Loucy (cell line): Measurements from ENCODE around the gene CCDC3.

Experiments
- EZH2phosphoT487 ChIP-seq: fragments of 200-600 bp; IDR thresholded peaks from 2 replicates; pipeline ENCODE4 v1.6.1; 2018; ENCODE audit warnings: antibody characterized with exemption, mild to moderate bottlenecking, moderate library complexity, borderline replicate concordance
- TF ChIP-seq, protein P1 (sequence below): fragments of 200-600 bp; sonication (generic); conservative IDR thresholded peaks from 2 replicates; pipeline ENCODE4 v1.5.1; 2014; ENCODE audit warnings: mild to moderate bottlenecking, antibody characterized with exemption, low read length

DNA sequence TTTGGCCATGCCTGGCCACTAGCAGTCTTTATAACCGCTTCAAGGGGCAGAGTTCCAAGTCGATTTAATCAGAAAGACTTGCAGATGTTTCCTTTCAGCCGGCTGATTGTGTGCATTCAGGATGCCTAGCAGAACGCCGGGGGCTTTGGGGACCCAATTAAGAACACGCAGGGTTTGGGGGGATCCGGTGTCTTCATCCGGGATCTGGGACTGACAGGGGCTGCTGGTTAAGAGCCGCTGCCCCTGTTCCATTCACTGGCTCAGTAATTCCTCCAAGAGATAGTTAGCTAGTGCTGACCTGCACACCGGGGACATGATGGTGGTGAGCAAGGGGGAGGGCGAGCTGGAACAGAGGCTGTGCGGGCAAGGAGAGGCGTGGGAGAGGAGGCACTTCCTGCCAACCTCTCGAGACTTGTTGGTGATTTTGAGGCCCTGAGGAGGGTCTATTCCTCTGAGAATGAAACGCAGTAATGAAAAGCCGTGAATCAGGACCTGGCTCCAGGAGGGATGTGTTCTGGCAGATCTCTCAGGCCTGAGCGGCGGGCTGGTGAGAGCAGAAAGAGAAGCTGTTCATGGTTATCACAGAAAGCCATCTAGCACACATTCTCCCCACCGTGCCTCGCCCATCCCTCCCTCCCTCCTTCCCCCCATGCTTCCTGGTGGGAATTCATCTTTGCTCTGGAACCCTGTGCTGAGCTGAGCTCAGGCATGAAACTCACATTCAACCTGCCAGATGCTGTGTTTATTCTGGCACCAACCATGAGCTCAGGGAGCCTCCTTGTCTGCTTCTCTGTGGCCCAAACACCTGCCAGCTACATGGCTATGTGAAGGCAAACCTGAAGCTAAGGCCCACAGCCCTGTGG lies 152.0 kb downstream of the CCDC3 start:
- TF ChIP-seq, protein P1, sequence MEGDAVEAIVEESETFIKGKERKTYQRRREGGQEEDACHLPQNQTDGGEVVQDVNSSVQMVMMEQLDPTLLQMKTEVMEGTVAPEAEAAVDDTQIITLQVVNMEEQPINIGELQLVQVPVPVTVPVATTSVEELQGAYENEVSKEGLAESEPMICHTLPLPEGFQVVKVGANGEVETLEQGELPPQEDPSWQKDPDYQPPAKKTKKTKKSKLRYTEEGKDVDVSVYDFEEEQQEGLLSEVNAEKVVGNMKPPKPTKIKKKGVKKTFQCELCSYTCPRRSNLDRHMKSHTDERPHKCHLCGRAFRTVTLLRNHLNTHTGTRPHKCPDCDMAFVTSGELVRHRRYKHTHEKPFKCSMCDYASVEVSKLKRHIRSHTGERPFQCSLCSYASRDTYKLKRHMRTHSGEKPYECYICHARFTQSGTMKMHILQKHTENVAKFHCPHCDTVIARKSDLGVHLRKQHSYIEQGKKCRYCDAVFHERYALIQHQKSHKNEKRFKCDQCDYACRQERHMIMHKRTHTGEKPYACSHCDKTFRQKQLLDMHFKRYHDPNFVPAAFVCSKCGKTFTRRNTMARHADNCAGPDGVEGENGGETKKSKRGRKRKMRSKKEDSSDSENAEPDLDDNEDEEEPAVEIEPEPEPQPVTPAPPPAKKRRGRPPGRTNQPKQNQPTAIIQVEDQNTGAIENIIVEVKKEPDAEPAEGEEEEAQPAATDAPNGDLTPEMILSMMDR: no peak
- TF ChIP-seq EZH2phosphoT487: no peak
